ENCODE results near the gene CDK8. TPM values are rescaled to one million over a fixed set of nuclear protein-coding genes. Genes with fewer than 3 reads are reported as not detected.

Gene CDK8
- total RNA-seq, 2 experiments from 2014 or later, result 26.9 to 28.4 TPM

- CTCF ChIA-PET, result no interaction called here
Observed at GRCh38 chr13:26423629-26424028, 169.7 kb downstream of the CDK8 start.

GRCh38 chr13:26424181-26424580, 170.3 kb downstream of the CDK8 start:
- POLR2A ChIA-PET, result no interaction called here
- CTCF ChIA-PET, result interaction anchor here (0.6 kb wide), 1 partner anchor 172 kb away, joined by 3 read pairs; no protein-coding TSS in a partner anchor

More at GRCh38 chr13:26423629-26424028, 169.7 kb downstream of the CDK8 start:
- POLR2A ChIA-PET, result no interaction called here

GRCh38 chr13:26425443-26426358, 171.8 kb downstream of the CDK8 start:
- ChIA-PET CTCF (no interaction called here), POLR2A (no interaction called here)

GRCh38 chr13:26433776-26434175, 179.8 kb downstream of the CDK8 start:
- POLR2A ChIA-PET, result no interaction called here
- CTCF ChIA-PET, result no interaction called here

- ChIA-PET CTCF (no interaction called here), POLR2A (no interaction called here)
Observed at GRCh38 chr13:26435171-26435570, 181.2 kb downstream of the CDK8 start.

- ChIA-PET POLR2A (no interaction called here), CTCF (no interaction called here)
Observed at GRCh38 chr13:26435646-26436045, 181.7 kb downstream of the CDK8 start.

- ChIA-PET POLR2A (no interaction called here), CTCF (no interaction called here)
Observed at GRCh38 chr13:26436914-26437313, 183.0 kb downstream of the CDK8 start.

- CTCF ChIA-PET, result no interaction called here
- POLR2A ChIA-PET, result interaction anchor here (0.5 kb wide), 1 partner anchor 109 kb away, joined by 3 read pairs; no protein-coding TSS in a partner anchor
Observed at GRCh38 chr13:26440111-26440510, 186.2 kb downstream of the CDK8 start.

- CTCF ChIA-PET, result no interaction called here
- POLR2A ChIA-PET, result no interaction called here
Observed at GRCh38 chr13:26441476-26441875, 187.5 kb downstream of the CDK8 start.

GRCh38 chr13:26442541-26442940, 188.6 kb downstream of the CDK8 start:
- ChIA-PET CTCF (no interaction called here), POLR2A (no interaction called here)

- POLR2A ChIA-PET, result no interaction called here
- CTCF ChIA-PET, result no interaction called here
Observed at GRCh38 chr13:26445092-26445491, 191.2 kb downstream of the CDK8 start.

- ChIA-PET CTCF (no interaction called here), POLR2A (interaction anchor here (0.5 kb wide), 1 partner anchor 177 kb away, joined by 4 read pairs; no protein-coding TSS in a partner anchor)
Observed at GRCh38 chr13:26446751-26447150, 192.8 kb downstream of the CDK8 start.

- ChIA-PET CTCF (no interaction called here), POLR2A (no interaction called here)
Observed at GRCh38 chr13:26448032-26448431, 194.1 kb downstream of the CDK8 start.

- CTCF ChIA-PET, result no interaction called here
Observed at GRCh38 chr13:26449063-26449848, 195.3 kb downstream of the CDK8 start.

More at GRCh38 chr13:26449063-26449848, 195.3 kb downstream of the CDK8 start:
- POLR2A ChIA-PET, result no interaction called here

Other genes starting within 250 kb of the CDK8 start
- under 1 TPM; 0.13 to 0.21 TPM for gene SHISA2, start 202.1 kb upstream of the CDK8 start, total RNA-seq
- gene RNF6, start 31.8 kb upstream of the CDK8 start, total RNA-seq, result 10 to 100 TPM; 53.3 to 53.5 TPM

Data from activated CD8-positive, alpha-beta memory T cell treated with anti-CD3 and anti-CD28 coated beads for 36 hours (primary cell).